Measurements from ENCODE around the gene POLR2J. TPM values are rescaled to one million over a fixed set of nuclear protein-coding genes. Genes with fewer than 3 reads are reported as not detected.

POLR2J gene
- total and polyA plus RNA-seq, 2 experiments from 2014 or later: 16.3 to 77.4 TPM

DNA sequence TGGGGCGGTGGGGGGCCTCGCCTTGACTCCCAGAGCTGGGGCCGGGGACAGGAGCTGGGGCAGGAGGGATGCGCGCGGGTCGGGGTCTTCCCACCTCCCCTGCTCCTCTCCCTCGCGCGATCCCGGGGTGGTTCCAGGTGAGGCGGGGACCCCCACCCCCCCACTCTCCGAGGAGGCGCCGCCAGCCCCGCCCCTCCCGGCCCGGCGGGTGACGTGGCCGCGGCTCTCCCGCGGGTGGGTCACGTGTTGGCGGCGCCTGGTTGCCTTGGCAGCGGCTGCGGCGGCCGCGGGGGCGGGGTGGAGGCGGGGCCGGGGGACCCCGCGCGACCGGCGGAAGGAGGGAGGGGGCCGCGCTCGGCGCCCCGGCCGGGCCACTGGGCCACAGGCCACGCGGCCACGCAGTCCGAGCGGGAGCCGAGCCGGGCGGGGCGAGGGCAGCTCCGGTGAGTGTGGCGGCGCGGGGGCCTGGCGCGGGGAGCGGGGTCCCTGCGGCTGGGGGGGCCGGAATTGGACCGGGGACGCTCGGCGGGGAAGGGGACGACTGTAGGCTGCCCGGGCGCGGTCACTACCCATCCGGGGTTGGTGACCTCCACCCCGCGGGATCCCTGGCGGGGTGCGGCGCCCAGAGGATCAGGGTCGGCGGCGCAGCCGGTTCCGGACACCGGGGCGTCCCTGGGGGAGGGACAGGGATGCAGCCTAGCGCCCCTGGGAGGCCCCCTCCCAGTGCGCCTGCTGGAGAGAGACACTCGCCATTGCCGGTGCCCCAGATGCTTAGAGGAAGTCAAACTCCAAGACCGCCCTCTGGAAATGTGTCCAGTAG, 45.3 kb downstream of the POLR2J start, which contains the start of gene ORAI2:
Gene ORAI2, plus strand, starts transcription at position 357 of the 820 bp plus-strand sequence. CDS start 5,382 bp downstream, outside the sequence.
- Histone ChIP-seq H3K79me2 (peaks cover 9% of the 10 kb centered on the region), H3K27ac (peak within 1 kb of the TSS; percentile 75), H3K4me3 (peak within 1 kb of the TSS; percentile 98)

GRCh38 chr7:102432442-102433218, 46.1 kb downstream of the POLR2J start:
- peak overlapping the region; percentile 98 for H3K4me2 ChIP-seq
- no peak for DNase-seq (ENCODE audit: low spot score)
- no peaks in the 10 kb centered on the region for H3K9me2 ChIP-seq (replicated peaks; ENCODE audit: insufficient read depth)
- 26% methylated on average over 18 of the region's 27 CpGs for WGBS (ENCODE audit: low lambda C conversion rate, missing lambda C conversion rate)
- no peaks in the 10 kb centered on the region for H3K36me3 ChIP-seq (replicated peaks; ENCODE audit: insufficient read depth, low read depth)
- TF ChIP-seq EZH2 (IDR thresholded peaks at IDR 0.05; ENCODE audit: borderline replicate concordance) (no peak), CTCF (IDR thresholded peaks at IDR 0.05; ENCODE audit: poor library complexity) (no peak), EZH2phosphoT487 (IDR thresholded peaks at IDR 0.05; ENCODE audit: low read depth, severe bottlenecking, unreplicated experiment) (no peak)
- no peaks in the 10 kb centered on the region for H3K27me3 ChIP-seq
- H3K4me3 ChIP-seq: peak overlapping the region; percentile 98
- H3K79me2 ChIP-seq: peaks cover 9% of the 10 kb centered on the region
- H3K9me3 ChIP-seq (ENCODE audit: low read depth): no peaks in the 10 kb centered on the region
- no peaks in the 10 kb centered on the region for H4K20me1 ChIP-seq (ENCODE audit: insufficient read depth, poor library complexity, severe bottlenecking)
- peak overlapping the region; percentile 75 for H3K27ac ChIP-seq
- peak overlapping the region; percentile 87 for H2AFZ ChIP-seq
- H3K4me1 ChIP-seq (ENCODE audit: insufficient read depth): peaks cover 6% of the 10 kb centered on the region

More for the DNA sequence above, 45.3 kb downstream of the POLR2J start, which contains the start of gene ORAI2:
- peak within 1 kb of the TSS; percentile 98 for H3K4me2 ChIP-seq
- TF ChIP-seq EZH2 (IDR thresholded peaks at IDR 0.05; ENCODE audit: borderline replicate concordance): no peak
- no peak for TF ChIP-seq EZH2phosphoT487 (IDR thresholded peaks at IDR 0.05; ENCODE audit: low read depth, severe bottlenecking, unreplicated experiment)
- no peak for TF ChIP-seq CTCF (IDR thresholded peaks at IDR 0.05; ENCODE audit: poor library complexity)
- no peaks in the 10 kb centered on the region for H3K9me3 ChIP-seq (ENCODE audit: low read depth)
- peak within 1 kb of the TSS; percentile 96 for H2AFZ ChIP-seq
- no peaks in the 10 kb centered on the region for H4K20me1 ChIP-seq (ENCODE audit: insufficient read depth, poor library complexity, severe bottlenecking)
- H3K36me3 ChIP-seq (replicated peaks; ENCODE audit: insufficient read depth, low read depth): no peaks in the 10 kb centered on the region
- H3K27me3 ChIP-seq: no peaks in the 10 kb centered on the region
- peak; percentile 93 for DNase-seq (ENCODE audit: low spot score)
- H3K9me2 ChIP-seq (replicated peaks; ENCODE audit: insufficient read depth): no peaks in the 10 kb centered on the region
- H3K4me1 ChIP-seq (ENCODE audit: insufficient read depth): peaks cover 6% of the 10 kb centered on the region
- WGBS (ENCODE audit: low lambda C conversion rate, missing lambda C conversion rate): under 1% methylated on average over 14 of the region's 90 CpGs

DNA sequence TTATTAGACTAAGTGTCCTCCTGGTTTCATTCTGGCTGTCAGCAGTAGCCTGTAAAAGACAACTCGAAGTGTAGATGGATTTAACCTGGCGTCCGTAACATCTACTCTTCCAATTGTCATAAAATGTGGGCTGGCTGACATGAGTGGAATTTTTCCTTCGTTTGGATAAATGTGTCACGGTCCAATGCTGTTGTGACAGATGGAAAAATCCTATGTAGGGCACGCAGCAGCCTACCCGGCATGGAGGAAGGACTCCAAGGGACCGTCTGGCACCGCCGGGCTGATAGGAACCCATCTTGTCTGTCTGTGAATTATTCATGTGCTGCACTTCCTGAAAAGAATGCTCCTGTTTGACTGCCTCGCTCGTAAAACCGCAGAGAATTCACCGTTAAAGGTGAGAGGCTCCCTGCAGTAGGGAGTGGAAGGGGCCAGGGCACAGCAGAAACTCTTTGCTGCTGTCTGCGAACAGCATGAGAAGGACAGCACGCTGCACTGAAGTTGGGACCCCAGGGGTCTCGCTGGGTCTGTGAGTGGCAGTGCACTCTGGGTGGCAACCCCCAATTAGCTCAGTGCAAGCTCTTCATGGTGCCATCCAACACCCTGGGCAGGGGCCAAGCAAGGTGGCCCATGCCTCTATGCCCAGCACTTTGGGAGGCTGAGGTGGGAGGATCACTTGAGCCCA, 47.0 kb downstream of the POLR2J start:
- no peaks in the 10 kb centered on the region for H4K20me1 ChIP-seq (ENCODE audit: insufficient read depth, poor library complexity, severe bottlenecking)
- no peaks in the 10 kb centered on the region for H3K27me3 ChIP-seq
- TF ChIP-seq CTCF (IDR thresholded peaks at IDR 0.05; ENCODE audit: poor library complexity): no peak
- TF ChIP-seq EZH2phosphoT487 (IDR thresholded peaks at IDR 0.05; ENCODE audit: low read depth, severe bottlenecking, unreplicated experiment): no peak
- no peak for TF ChIP-seq EZH2 (IDR thresholded peaks at IDR 0.05; ENCODE audit: borderline replicate concordance)
- H3K9me3 ChIP-seq (ENCODE audit: low read depth): no peaks in the 10 kb centered on the region
- no peaks in the 10 kb centered on the region for H3K9me2 ChIP-seq (replicated peaks; ENCODE audit: insufficient read depth)
- peak overlapping the region; percentile 75 for H3K27ac ChIP-seq
- peak; percentile 41 for DNase-seq (ENCODE audit: low spot score)
- H3K4me3 ChIP-seq: no peak overlapping the region
- peaks cover 6% of the 10 kb centered on the region for H3K4me1 ChIP-seq (ENCODE audit: insufficient read depth)
- no peak overlapping the region for H2AFZ ChIP-seq
- H3K4me2 ChIP-seq: peak overlapping the region; percentile 98
- peaks cover 9% of the 10 kb centered on the region for H3K79me2 ChIP-seq
- 32% methylated on average over 17 of the region's 17 CpGs for WGBS (ENCODE audit: low lambda C conversion rate, missing lambda C conversion rate)
- no peaks in the 10 kb centered on the region for H3K36me3 ChIP-seq (replicated peaks; ENCODE audit: insufficient read depth, low read depth)

Measured in hepatocyte (in vitro differentiated cells).